ENCODE measurements around the gene CHN2.

DNA sequence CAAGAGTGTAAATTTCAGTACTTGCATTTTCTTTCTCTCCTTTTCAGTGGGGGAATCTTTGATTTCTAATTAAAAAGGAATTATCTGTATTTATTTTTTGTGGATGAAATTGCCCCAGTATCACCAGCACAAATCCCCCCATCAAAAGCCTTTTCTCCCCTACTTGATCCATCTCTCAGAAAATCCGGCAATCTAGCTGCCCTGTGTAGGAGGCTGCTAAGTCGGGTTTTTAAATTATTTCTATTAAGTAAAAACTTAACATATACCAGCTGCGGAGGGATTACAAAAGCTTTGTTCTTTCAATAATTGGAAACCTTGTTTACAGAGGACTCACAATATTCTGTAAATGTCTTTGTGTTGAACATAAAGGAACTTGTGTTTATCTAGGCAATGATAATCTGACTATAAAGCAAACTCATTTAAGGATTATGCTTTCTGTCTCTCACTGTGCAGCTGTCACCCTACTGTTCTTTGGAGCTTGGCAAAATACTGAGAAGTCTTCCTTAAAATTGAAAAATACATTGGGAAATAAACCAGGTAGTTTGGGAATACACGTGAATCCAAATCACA is 191.7 kb downstream of the CHN2 start:
- TF ChIP-seq, protein P1, sequence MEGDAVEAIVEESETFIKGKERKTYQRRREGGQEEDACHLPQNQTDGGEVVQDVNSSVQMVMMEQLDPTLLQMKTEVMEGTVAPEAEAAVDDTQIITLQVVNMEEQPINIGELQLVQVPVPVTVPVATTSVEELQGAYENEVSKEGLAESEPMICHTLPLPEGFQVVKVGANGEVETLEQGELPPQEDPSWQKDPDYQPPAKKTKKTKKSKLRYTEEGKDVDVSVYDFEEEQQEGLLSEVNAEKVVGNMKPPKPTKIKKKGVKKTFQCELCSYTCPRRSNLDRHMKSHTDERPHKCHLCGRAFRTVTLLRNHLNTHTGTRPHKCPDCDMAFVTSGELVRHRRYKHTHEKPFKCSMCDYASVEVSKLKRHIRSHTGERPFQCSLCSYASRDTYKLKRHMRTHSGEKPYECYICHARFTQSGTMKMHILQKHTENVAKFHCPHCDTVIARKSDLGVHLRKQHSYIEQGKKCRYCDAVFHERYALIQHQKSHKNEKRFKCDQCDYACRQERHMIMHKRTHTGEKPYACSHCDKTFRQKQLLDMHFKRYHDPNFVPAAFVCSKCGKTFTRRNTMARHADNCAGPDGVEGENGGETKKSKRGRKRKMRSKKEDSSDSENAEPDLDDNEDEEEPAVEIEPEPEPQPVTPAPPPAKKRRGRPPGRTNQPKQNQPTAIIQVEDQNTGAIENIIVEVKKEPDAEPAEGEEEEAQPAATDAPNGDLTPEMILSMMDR (IDR thresholded peaks at IDR 0.05; ENCODE audit: poor library complexity, severe bottlenecking): no peak
- TF ChIP-seq TAF1 (IDR thresholded peaks at IDR 0.05; ENCODE audit: low read depth): no peak
